ENCODE results near the gene BIRC3. TPM values are rescaled to one million over a fixed set of nuclear protein-coding genes. Genes with fewer than 3 reads are reported as not detected.

The BIRC3 gene
- total and polyA plus RNA-seq, 7 donors: 9.1 to 92.6 (median 18.4) TPM

GRCh38 chr11:102323542-102324251, 6.4 kb downstream of the BIRC3 start:
- H3K4me1 ChIP-seq: peaks cover 0 to 20% (median 13%) of the 10 kb centered on the region in 4 donors
- no peak overlapping the region for H3K4me3 ChIP-seq
- peaks cover 0 to 31% (median 2%) of the 10 kb centered on the region in 4 donors for H3K36me3 ChIP-seq
- no peak overlapping the region for H3K27ac ChIP-seq
- H3K9me3 ChIP-seq: no peaks in the 10 kb centered on the region
- DNase-seq: no peak
- intact Hi-C loops (cut with DNase I): no loop called here
- no peak for TF ChIP-seq CTCF (IDR thresholded peaks at IDR 0.05)
- no peak for TF ChIP-seq POLR2A (IDR thresholded peaks at IDR 0.05)
- no peak for TF ChIP-seq POLR2AphosphoS5 (IDR thresholded peaks at IDR 0.05)
- TF ChIP-seq EP300 (IDR thresholded peaks at IDR 0.05): no peak
- no peaks in the 10 kb centered on the region for H3K27me3 ChIP-seq
- 99% methylated on average over 1 of the region's 1 CpG for WGBS, 2 donors

- H3K4me3 ChIP-seq: no peak overlapping the region
- intact Hi-C loops (cut with DNase I): no loop called here
- H3K4me1 ChIP-seq: peaks cover 0 to 13% (median 10%) of the 10 kb centered on the region in 4 donors
- TF ChIP-seq EP300 (IDR thresholded peaks at IDR 0.05): no peak
- TF ChIP-seq POLR2AphosphoS5 (IDR thresholded peaks at IDR 0.05): no peak
- no peak overlapping the region for H3K27ac ChIP-seq
- no peaks in the 10 kb centered on the region for H3K27me3 ChIP-seq
- DNase-seq: no peak
- no peaks in the 10 kb centered on the region for H3K9me3 ChIP-seq
- H3K36me3 ChIP-seq: peaks cover 0 to 45% (median 2%) of the 10 kb centered on the region in 4 donors
- WGBS, 2 donors: 93 to 95% methylated on average over 3 of the region's 3 CpGs
Observed at GRCh38 chr11:102325088-102325487, 7.8 kb downstream of the BIRC3 start.

GRCh38 chr11:102328748-102329147, 11.5 kb downstream of the BIRC3 start:
- H3K27ac ChIP-seq: no peak overlapping the region

DNA sequence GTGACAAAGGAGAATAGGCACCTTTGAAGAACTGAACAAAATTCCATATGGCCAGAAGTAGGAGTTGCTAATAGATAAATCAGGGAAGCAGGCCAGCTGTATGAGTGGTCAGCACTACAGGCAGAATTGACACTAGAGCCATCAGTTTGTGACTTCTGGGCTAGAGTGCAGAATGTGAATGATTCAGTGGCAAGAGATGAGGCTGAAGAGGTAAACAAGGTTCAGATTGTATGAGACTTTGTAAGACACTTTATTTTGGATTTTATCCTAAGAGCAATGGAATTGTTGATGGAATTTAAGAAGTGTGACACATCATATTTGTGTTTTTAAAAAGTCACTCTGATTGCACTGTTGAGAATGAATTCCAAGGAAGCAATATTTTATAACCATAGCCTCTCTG, 12.9 kb downstream of the BIRC3 start:
- DNase-seq: no peak
- Histone ChIP-seq H3K4me3 (no peak overlapping the region), H3K9me3 (no peaks in the 10 kb centered on the region), H3K27me3 (no peaks in the 10 kb centered on the region), H3K4me1 (no peaks in the 10 kb centered on the region), H3K27ac (no peak overlapping the region), H3K36me3 (peaks cover 0 to 87% (median 8%) of the 10 kb centered on the region in 4 donors)
- intact Hi-C loops (cut with DNase I): no loop called here
- no peak for TF ChIP-seq POLR2AphosphoS5 (IDR thresholded peaks at IDR 0.05)
- no peak for TF ChIP-seq EP300 (IDR thresholded peaks at IDR 0.05)
- no peak for TF ChIP-seq CTCF (IDR thresholded peaks at IDR 0.05)
- no peak for TF ChIP-seq POLR2A (IDR thresholded peaks at IDR 0.05)

More at GRCh38 chr11:102328748-102329147, 11.5 kb downstream of the BIRC3 start:
- Histone ChIP-seq H3K4me1 (no peaks in the 10 kb centered on the region), H3K27me3 (no peaks in the 10 kb centered on the region), H3K36me3 (peaks cover 0 to 81% (median 8%) of the 10 kb centered on the region in 4 donors), H3K4me3 (no peak overlapping the region), H3K9me3 (no peaks in the 10 kb centered on the region)
- DNase-seq: no peak
- intact Hi-C loops (cut with DNase I): no loop called here
- 100% methylated on average over 1 of the region's 1 CpG for WGBS, 2 donors
- no peak for TF ChIP-seq CTCF (IDR thresholded peaks at IDR 0.05)
- TF ChIP-seq EP300 (IDR thresholded peaks at IDR 0.05): no peak
- no peak for TF ChIP-seq POLR2AphosphoS5 (IDR thresholded peaks at IDR 0.05)
- no peak for TF ChIP-seq POLR2A (IDR thresholded peaks at IDR 0.05)

GRCh38 chr11:102331341-102331740, 14.1 kb downstream of the BIRC3 start:
- no peaks in the 10 kb centered on the region for H3K9me3 ChIP-seq
- H3K36me3 ChIP-seq: peaks cover 0 to 90% (median 8%) of the 10 kb centered on the region in 4 donors
- H3K27ac ChIP-seq: no peak overlapping the region
- intact Hi-C loops (cut with DNase I): no loop called here
- no peaks in the 10 kb centered on the region for H3K27me3 ChIP-seq
- TF ChIP-seq POLR2A (IDR thresholded peaks at IDR 0.05) (no peak), CTCF (IDR thresholded peaks at IDR 0.05) (no peak), EP300 (IDR thresholded peaks at IDR 0.05) (no peak), POLR2AphosphoS5 (IDR thresholded peaks at IDR 0.05) (no peak)
- H3K4me1 ChIP-seq: no peaks in the 10 kb centered on the region
- 93 to 95% methylated on average over 2 of the region's 2 CpGs for WGBS, 2 donors
- H3K4me3 ChIP-seq: no peak overlapping the region
- DNase-seq: no peak

Measured in sigmoid colon (tissue), 7 donors.